BLaER1 (cell line): ENCODE measurements around the gene TNFRSF19.

Source experiments
- H3K27ac ChIP-seq: shearing (Covaris generic); formaldehyde crosslinking; 2 replicates; pipeline ENCODE4 v1.8.1; 2022
- H3K27me3 ChIP-seq: shearing (Covaris generic); formaldehyde crosslinking; 2 replicates; pipeline ENCODE4 v1.8.1; 2022
- H3K36me3 ChIP-seq: shearing (Covaris generic); formaldehyde crosslinking; 2 replicates; pipeline ENCODE4 v1.8.1; 2022
- H3K4me1 ChIP-seq: shearing (Covaris generic); formaldehyde crosslinking; 2 replicates; pipeline ENCODE4 v1.8.1; 2022
- H3K4me2 ChIP-seq: shearing (Covaris generic); formaldehyde crosslinking; 2 replicates; pipeline ENCODE4 v1.8.1; 2022
- H3K4me3 ChIP-seq: shearing (Covaris generic); formaldehyde crosslinking; 2 replicates; pipeline ENCODE4 v1.8.1; 2022
- H3K9ac ChIP-seq: shearing (Covaris generic); formaldehyde crosslinking; 2 replicates; pipeline ENCODE4 v1.8.1; 2022
- H3K9me3 ChIP-seq: shearing (Covaris generic); formaldehyde crosslinking; 2 replicates; pipeline ENCODE4 v1.8.1; 2022
- H4K20me1 ChIP-seq: shearing (Covaris generic); formaldehyde crosslinking; 2 replicates; pipeline ENCODE4 v1.8.1; 2022
- Cebpa-rat ChIP-seq: shearing (Covaris generic); IDR thresholded peaks from 2 replicates; pipeline ENCODE4 v1.8.1; 2022

The TNFRSF19 gene

DNA sequence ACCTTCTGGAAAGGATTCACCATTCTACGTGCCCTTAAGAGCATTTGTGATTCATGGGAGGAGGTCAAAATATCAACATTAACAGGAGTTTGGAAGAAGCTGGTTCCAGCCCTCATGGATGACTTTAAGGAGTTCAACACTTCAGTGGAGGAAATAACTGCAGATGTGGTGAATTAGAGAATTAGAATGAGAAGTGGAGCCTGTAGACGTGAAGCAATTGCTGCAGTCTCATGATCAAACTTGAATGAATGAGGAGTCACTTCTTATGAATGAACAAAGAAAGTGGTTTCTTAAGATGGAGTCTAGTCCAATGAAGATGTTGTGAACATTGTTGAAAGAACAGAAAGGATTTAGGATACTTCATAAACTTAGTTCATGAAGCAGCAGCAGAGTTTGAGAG, 129.1 kb downstream of the TNFRSF19 start:
- H3K9ac ChIP-seq, result no peak overlapping the region
- H3K36me3 ChIP-seq, result no peaks in the 10 kb centered on the region
- no peak for TF ChIP-seq Cebpa-rat
- no peaks in the 10 kb centered on the region for H3K9me3 ChIP-seq
- H3K4me3 ChIP-seq, result no peak overlapping the region
- H3K4me1 ChIP-seq, result peaks cover 28% of the 10 kb centered on the region
- no peak overlapping the region for H3K27ac ChIP-seq
- no peaks in the 10 kb centered on the region for H4K20me1 ChIP-seq
- no peaks in the 10 kb centered on the region for H3K27me3 ChIP-seq
- no peak overlapping the region for H3K4me2 ChIP-seq

DNA sequence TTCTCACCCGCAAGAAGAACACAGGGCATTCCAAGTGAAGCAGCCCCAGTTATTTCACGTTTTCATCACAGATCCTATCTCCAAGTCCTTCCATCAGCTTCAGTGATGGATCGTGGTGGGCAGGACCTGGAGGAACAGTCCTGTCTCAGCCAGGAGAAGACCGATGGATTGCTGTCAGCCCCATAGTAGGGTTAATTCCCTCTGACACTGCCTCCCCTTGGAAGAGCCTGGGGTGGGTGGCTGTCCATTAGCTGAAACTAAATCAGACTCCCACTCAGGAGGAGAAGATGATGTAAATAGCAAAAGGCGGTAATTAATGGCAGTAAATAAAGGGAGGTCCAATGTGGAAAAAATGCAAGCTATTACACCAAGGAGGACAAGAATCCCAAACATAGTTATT, 131.0 kb downstream of the TNFRSF19 start:
- peak overlapping the region; percentile 46; the same call in 1 of the 2 replicates for H3K4me2 ChIP-seq
- H3K36me3 ChIP-seq, result no peaks in the 10 kb centered on the region
- TF ChIP-seq Cebpa-rat, result no peak
- H3K9ac ChIP-seq, result no peak overlapping the region
- H4K20me1 ChIP-seq, result no peaks in the 10 kb centered on the region
- H3K4me3 ChIP-seq, result no peak overlapping the region
- peaks cover 14% of the 10 kb centered on the region for H3K4me1 ChIP-seq
- no peaks in the 10 kb centered on the region for H3K27me3 ChIP-seq
- no peaks in the 10 kb centered on the region for H3K9me3 ChIP-seq
- no peak overlapping the region for H3K27ac ChIP-seq

DNA sequence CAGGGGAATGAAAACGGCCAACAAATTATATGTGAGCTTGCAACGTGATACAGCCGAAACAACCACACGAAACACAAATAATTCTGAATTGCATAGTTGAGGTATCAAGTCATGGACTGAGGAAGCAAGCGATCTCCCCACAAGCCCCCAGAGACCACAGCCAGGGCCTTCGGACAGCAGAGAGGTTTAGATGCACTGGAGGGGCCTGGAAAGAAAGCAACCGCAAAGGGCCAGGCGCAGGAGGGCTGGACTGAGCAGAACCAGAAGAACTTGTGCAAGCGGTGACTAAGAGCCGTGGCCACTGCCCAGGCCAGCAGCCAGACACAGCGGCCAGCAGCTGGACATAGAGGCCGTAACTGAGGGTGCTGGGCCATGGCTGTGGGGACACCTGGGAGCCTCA, 131.4 kb downstream of the TNFRSF19 start:
- H4K20me1 ChIP-seq, result no peaks in the 10 kb centered on the region
- H3K9ac ChIP-seq, result no peak overlapping the region
- H3K27ac ChIP-seq, result no peak overlapping the region
- H3K4me1 ChIP-seq, result peaks cover 9% of the 10 kb centered on the region
- peak overlapping the region; percentile 46 for H3K4me2 ChIP-seq
- no peaks in the 10 kb centered on the region for H3K27me3 ChIP-seq
- H3K9me3 ChIP-seq, result no peaks in the 10 kb centered on the region
- no peak overlapping the region for H3K4me3 ChIP-seq
- no peak for TF ChIP-seq Cebpa-rat
- no peaks in the 10 kb centered on the region for H3K36me3 ChIP-seq

DNA sequence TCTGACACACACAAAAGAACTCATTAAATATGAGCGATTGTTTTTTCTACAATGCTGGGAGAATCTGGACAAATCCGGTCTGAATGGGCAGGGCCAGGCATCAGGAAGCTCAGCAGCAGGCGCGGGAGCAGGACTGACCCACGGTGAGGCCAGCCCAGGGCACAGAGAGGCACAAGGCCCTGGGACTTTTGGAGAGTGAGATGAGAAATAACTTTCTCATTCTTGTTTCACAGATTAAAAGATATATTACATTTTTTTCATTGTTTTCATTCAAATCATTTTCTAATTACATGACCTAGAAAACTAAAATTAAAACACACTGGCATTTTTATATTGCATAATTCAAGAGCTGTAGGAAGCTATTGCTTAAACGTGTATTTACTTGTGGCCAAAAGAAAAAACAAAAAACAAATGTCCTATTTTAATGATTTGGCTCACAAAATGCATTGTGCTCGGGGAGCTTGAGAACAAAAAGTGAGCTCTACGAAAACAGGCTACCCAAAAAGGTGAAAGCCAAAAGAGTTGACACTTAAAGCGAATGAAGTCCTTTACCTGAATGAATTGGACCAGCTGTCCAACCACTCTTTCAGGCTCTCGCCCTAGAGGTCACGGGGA, 133.1 kb downstream of the TNFRSF19 start:
- no peaks in the 10 kb centered on the region for H3K36me3 ChIP-seq
- H3K27me3 ChIP-seq, result no peaks in the 10 kb centered on the region
- no peak overlapping the region for H3K4me2 ChIP-seq
- TF ChIP-seq Cebpa-rat, result no peak
- no peaks in the 10 kb centered on the region for H4K20me1 ChIP-seq
- H3K27ac ChIP-seq, result no peak overlapping the region
- H3K9me3 ChIP-seq, result no peaks in the 10 kb centered on the region
- no peak overlapping the region for H3K4me3 ChIP-seq
- no peak overlapping the region for H3K9ac ChIP-seq
- peaks cover 9% of the 10 kb centered on the region for H3K4me1 ChIP-seq

DNA sequence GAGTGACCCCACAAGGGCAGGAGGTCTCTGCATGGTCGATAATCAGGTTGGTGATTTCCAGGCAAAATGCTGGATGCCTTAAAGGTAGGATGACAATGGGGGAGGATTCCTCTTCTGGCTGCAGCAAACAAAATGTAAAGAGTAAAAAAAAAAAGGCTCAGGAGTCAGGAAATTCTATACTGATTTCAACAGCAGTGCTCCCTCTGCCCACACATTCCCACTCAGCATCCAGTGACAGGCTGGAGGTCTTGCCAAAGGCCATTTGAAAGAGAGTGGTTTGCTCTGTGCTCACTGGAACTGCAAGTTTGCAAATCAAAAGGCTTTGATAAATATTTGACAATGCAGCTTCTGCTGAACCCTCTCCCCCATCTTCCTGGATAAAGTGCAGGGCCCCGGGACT, 135.4 kb downstream of the TNFRSF19 start:
- H3K4me1 ChIP-seq, result peaks cover 9% of the 10 kb centered on the region
- H3K9me3 ChIP-seq, result no peaks in the 10 kb centered on the region
- H3K4me2 ChIP-seq, result no peak overlapping the region
- no peaks in the 10 kb centered on the region for H3K36me3 ChIP-seq
- no peaks in the 10 kb centered on the region for H4K20me1 ChIP-seq
- no peak overlapping the region for H3K27ac ChIP-seq
- no peak overlapping the region for H3K4me3 ChIP-seq
- no peak for TF ChIP-seq Cebpa-rat
- H3K9ac ChIP-seq, result no peak overlapping the region
- H3K27me3 ChIP-seq, result no peaks in the 10 kb centered on the region

DNA sequence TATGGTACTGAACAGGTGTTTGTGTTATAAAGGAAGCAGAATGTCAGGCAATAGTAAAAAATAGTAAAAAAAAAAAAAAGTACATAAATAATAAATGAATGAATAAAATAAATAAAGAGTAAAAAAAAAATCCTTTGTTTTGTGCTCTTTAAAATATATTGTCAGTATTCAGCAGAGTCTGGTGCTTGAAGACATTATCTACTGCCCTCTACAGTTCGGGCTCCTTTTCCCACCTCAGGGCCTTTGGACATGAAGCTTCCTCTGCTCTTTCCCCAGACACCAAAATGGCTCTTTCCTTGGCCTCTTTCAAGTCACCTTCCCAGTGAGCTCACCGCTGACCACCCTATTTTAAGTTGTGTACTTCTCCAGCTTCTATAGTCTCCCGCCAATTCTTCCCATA, 137.5 kb downstream of the TNFRSF19 start:
- H3K36me3 ChIP-seq, result no peaks in the 10 kb centered on the region
- H3K4me3 ChIP-seq, result no peak overlapping the region
- TF ChIP-seq Cebpa-rat, result no peak
- no peaks in the 10 kb centered on the region for H4K20me1 ChIP-seq
- no peaks in the 10 kb centered on the region for H3K27me3 ChIP-seq
- no peak overlapping the region for H3K9ac ChIP-seq
- no peaks in the 10 kb centered on the region for H3K4me1 ChIP-seq
- no peak overlapping the region for H3K4me2 ChIP-seq
- H3K9me3 ChIP-seq, result 0 out of 2 replicates have a peak, but pooled peaks cover 5% of the 10 kb centered on the region
- H3K27ac ChIP-seq, result no peak overlapping the region

DNA sequence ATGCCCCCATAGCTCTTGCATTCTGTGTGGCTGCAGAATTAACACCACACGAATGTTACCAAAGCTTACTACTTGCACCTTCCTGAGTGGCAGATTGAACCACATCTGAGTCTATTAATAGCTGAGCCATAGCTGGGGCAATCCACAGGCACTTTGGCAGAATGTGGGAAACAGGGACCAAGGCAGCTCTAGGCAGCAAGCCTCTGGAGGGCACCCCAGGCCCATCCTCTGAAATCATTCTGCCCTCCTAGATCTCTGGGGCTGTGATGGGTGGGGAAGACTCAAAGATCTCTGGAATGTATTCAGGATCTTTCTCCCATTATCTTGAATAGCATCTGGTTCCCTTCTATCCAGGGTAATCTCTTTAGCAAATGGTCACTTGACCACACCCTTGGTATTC, 139.3 kb downstream of the TNFRSF19 start:
- Histone ChIP-seq H3K4me2 (no peak overlapping the region), H3K27me3 (no peaks in the 10 kb centered on the region), H3K27ac (no peak overlapping the region), H4K20me1 (no peaks in the 10 kb centered on the region), H3K4me3 (no peak overlapping the region), H3K36me3 (no peaks in the 10 kb centered on the region), H3K4me1 (no peaks in the 10 kb centered on the region; the same call in 1 of the 2 replicates), H3K9me3 (peaks cover 13% of the 10 kb centered on the region), H3K9ac (no peak overlapping the region)
- no peak for TF ChIP-seq Cebpa-rat

DNA sequence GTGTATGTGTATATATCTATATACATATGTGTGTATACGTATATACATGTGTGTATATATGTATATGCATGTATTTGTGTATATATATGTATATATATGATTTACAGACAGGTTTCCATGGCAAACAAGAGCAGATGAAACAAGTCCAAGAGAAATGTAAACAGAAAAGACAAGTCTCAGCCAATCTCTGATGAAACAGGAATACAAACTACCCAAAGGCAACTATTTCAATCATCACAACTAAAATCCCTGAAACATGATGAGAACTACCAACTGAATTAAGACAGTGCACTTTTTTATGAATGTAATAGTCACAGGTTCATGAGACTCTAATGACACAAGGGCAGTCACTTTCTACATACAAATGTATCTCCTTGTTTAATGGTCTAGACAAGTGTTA, 140.2 kb downstream of the TNFRSF19 start:
- Histone ChIP-seq H3K9ac (no peak overlapping the region), H4K20me1 (no peaks in the 10 kb centered on the region)

DNA sequence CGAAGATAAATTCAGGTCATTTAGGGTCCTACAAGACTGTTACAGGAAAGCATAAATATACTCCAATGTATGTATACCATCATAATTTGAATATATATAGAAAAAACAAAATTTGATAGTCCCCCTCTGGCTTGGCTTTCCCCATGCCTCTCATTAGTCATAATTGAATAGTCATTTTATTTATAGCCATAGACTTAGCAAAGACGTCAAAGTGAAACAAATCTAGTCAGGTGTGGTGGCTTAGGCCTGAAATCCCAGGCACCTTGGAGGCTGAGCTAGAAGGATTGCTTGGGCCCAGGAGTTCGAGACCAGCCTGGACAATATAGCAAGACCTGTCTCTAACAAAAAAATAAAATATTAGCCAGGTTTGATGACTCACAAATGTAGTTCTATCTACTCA, 141.1 kb downstream of the TNFRSF19 start:
- Histone ChIP-seq H3K4me3 (no peak overlapping the region), H4K20me1 (no peaks in the 10 kb centered on the region), H3K27me3 (no peaks in the 10 kb centered on the region), H3K4me1 (no peaks in the 10 kb centered on the region; the same call in 1 of the 2 replicates), H3K27ac (no peak overlapping the region), H3K9ac (no peak overlapping the region), H3K4me2 (no peak overlapping the region), H3K36me3 (no peaks in the 10 kb centered on the region), H3K9me3 (peaks cover 18% of the 10 kb centered on the region)
- TF ChIP-seq Cebpa-rat, result no peak

More for the DNA sequence above, 140.2 kb downstream of the TNFRSF19 start:
- Histone ChIP-seq H3K9me3 (peaks cover 13% of the 10 kb centered on the region), H3K27me3 (no peaks in the 10 kb centered on the region), H3K27ac (no peak overlapping the region), H3K4me2 (no peak overlapping the region), H3K4me3 (no peak overlapping the region), H3K36me3 (no peaks in the 10 kb centered on the region), H3K4me1 (no peaks in the 10 kb centered on the region; the same call in 1 of the 2 replicates)
- TF ChIP-seq Cebpa-rat, result no peak

DNA sequence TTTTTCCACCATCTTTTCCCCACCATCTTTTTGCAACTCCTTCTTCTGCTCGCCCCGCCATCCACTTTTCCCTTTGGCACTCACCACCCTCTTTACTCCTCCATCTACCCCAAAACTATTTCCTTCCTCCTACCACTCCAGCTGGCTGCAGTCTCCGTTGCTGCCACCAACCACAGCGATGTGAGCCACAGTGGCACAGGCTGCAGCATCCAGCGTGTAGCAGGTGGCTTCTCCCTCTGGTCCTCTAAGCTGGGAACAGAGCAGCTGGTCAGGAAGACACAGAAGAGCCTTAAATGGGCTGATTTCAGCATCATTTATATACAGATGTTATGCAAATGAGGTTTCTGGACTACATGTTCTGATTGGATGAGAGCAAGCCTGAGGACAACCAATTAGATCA, 144.5 kb downstream of the TNFRSF19 start:
- no peaks in the 10 kb centered on the region for H3K36me3 ChIP-seq
- no peak overlapping the region for H3K9ac ChIP-seq
- H4K20me1 ChIP-seq, result no peaks in the 10 kb centered on the region
- peak overlapping the region; percentile 12; the same call in 1 of the 2 replicates for H3K4me2 ChIP-seq
- no peak overlapping the region for H3K4me3 ChIP-seq
- H3K4me1 ChIP-seq, result no peaks in the 10 kb centered on the region; the same call in 1 of the 2 replicates
- peaks cover 18% of the 10 kb centered on the region for H3K9me3 ChIP-seq
- TF ChIP-seq Cebpa-rat, result no peak
- H3K27me3 ChIP-seq, result no peaks in the 10 kb centered on the region
- H3K27ac ChIP-seq, result no peak overlapping the region
